WTC11 (cell line): ENCODE measurements around the gene SMYD4. TPM values are rescaled to one million over a fixed set of nuclear protein-coding genes. Genes with fewer than 3 reads are reported as not detected.

Experiments used
- ATAC-seq: fragments of 200-7000 bp; cut with Tn5 transposase; 2 replicates; pipeline ENCODE4 v1.10.0; 2021; ENCODE audit warnings: mild to moderate bottlenecking, moderate library complexity
- CTCF ChIA-PET: fragments of 300-600 bp; sonication (Branson Sonifier 250); formaldehyde crosslinking; loops from one replicate; lab custom pipeline; 2021; ENCODE audit warnings: antibody characterized with exemption; lab: Charles Lee
- POLR2A ChIA-PET: fragments of 350-600 bp; sonication (Branson Sonifier 250); formaldehyde crosslinking; loops from one replicate; lab custom pipeline; 2021; ENCODE audit warnings: antibody characterized with exemption; lab: Charles Lee
- DNase-seq: peaks from one replicate; pipeline ENCODE4 v3.0.0; 2021; ENCODE audit warnings: low spot score
- H3K27ac Mint-ChIP-seq: 2 replicates; pipeline ENCODE4 v1.8.0; 2021; ENCODE audit warnings: mixed read lengths
- H3K27me3 Mint-ChIP-seq: 2 replicates; pipeline ENCODE4 v1.8.0; 2021; ENCODE audit warnings: low read depth, mild to moderate bottlenecking, moderate library complexity, mixed read lengths
- H3K36me3 Mint-ChIP-seq: 2 replicates; pipeline ENCODE4 v1.8.0; 2021; ENCODE audit warnings: mixed read lengths
- H3K4me1 Mint-ChIP-seq: 2 replicates; pipeline ENCODE4 v1.8.0; 2022; ENCODE audit warnings: mixed read lengths
- H3K4me3 Mint-ChIP-seq: 2 replicates; pipeline ENCODE4 v1.8.0; 2021; ENCODE audit warnings: mild to moderate bottlenecking, moderate library complexity, mixed read lengths
- H3K9me3 Mint-ChIP-seq: 2 replicates; pipeline ENCODE4 v1.8.0; 2021; ENCODE audit warnings: mixed read lengths
- CBFB ChIP-seq: sonication (generic); formaldehyde crosslinking; IDR thresholded peaks from 2 replicates; pipeline ENCODE4 v1.8.1; 2022; ENCODE audit warnings: mild to moderate bottlenecking, low read depth, missing genetic modification reagents
- CTCF ChIP-seq: fragments of 200-600 bp; IDR thresholded peaks from 2 replicates; pipeline ENCODE4 v1.8.0; 2022; ENCODE audit warnings: antibody characterized with exemption
- E2F5 ChIP-seq: sonication (generic); formaldehyde crosslinking; IDR thresholded peaks from 2 replicates; pipeline ENCODE4 v1.8.1; 2022; ENCODE audit warnings: mild to moderate bottlenecking, moderate library complexity, missing genetic modification reagents
- GABPB1 ChIP-seq: sonication (generic); formaldehyde crosslinking; IDR thresholded peaks from 2 replicates; pipeline ENCODE4 v1.8.1; 2023; ENCODE audit warnings: mild to moderate bottlenecking, missing genetic modification reagents
- HMGA2 ChIP-seq: fragments of 250-450 bp; sonication (Bioruptor Pico); IDR thresholded peaks from 2 replicates; pipeline ENCODE4 v1.4.0; 2021; ENCODE audit warnings: mild to moderate bottlenecking, moderate library complexity
- HMGXB4 ChIP-seq: sonication (generic); formaldehyde crosslinking; IDR thresholded peaks from 2 replicates; pipeline ENCODE4 v1.8.1; 2023; ENCODE audit warnings: mild to moderate bottlenecking, moderate library complexity, missing genetic modification reagents
- IRF2 ChIP-seq: sonication (generic); formaldehyde crosslinking; IDR thresholded peaks from 2 replicates; pipeline ENCODE4 v1.8.0; 2022; ENCODE audit warnings: low read depth, missing genetic modification reagents, borderline replicate concordance
- MAX ChIP-seq: sonication (generic); formaldehyde crosslinking; IDR thresholded peaks from 2 replicates; pipeline ENCODE4 v1.8.0; 2022; ENCODE audit warnings: mild to moderate bottlenecking, missing genetic modification reagents
- MYBL2 ChIP-seq: sonication (generic); formaldehyde crosslinking; IDR thresholded peaks from 2 replicates; pipeline ENCODE4 v1.8.1; 2023; ENCODE audit warnings: mild to moderate bottlenecking, moderate library complexity, missing genetic modification reagents
- PREB ChIP-seq: sonication (generic); formaldehyde crosslinking; IDR thresholded peaks from 2 replicates; pipeline ENCODE4 v1.8.1; 2022; ENCODE audit warnings: mild to moderate bottlenecking, missing genetic modification reagents, moderate library complexity, borderline replicate concordance
- RELA ChIP-seq: sonication (generic); formaldehyde crosslinking; IDR thresholded peaks from 2 replicates; pipeline ENCODE4 v1.8.1; 2022; ENCODE audit warnings: missing genetic modification reagents, mild to moderate bottlenecking, borderline replicate concordance
- SMAD3 ChIP-seq: sonication (generic); formaldehyde crosslinking; IDR thresholded peaks from 2 replicates; pipeline ENCODE4 v1.8.0; 2022; ENCODE audit warnings: missing genetic modification reagents, mild to moderate bottlenecking, borderline replicate concordance
- ZNF416 ChIP-seq: fragments of 250-450 bp; sonication (Bioruptor Pico); IDR thresholded peaks from 2 replicates; pipeline ENCODE4 v1.9.0; 2021; ENCODE audit warnings: mild to moderate bottlenecking, inconsistent platforms
- ZNF671 ChIP-seq: fragments of 250-450 bp; sonication (Bioruptor Pico); IDR thresholded peaks from 2 replicates; pipeline ENCODE4 v1.8.0; 2021; ENCODE audit warnings: mild to moderate bottlenecking
- total RNA-seq: library from RNA; stranded (reverse); gene quantifications from 3 replicates; pipeline ENCODE4 v1.2.3, GENCODE V29; 2021

Gene SMYD4
- total RNA-seq, 1 experiment from 2014 or later, result 24.1 TPM

- DNase-seq (no peak), ATAC-seq (peak; percentile 47)
- Mint-ChIP-seq H3K27ac (peak overlapping the region; percentile 66; the same call in 1 of the 2 replicates), H3K4me3 (peak overlapping the region; percentile 10; the same call in 1 of the 2 replicates), H3K27me3 (no peaks in the 10 kb centered on the region), H3K4me1 (peaks cover 21% of the 10 kb centered on the region), H3K9me3 (no peaks in the 10 kb centered on the region), H3K36me3 (no peaks in the 10 kb centered on the region; the same call in 1 of the 2 replicates)
- ChIA-PET POLR2A (interaction anchor here (0.6 to 2.2 kb wide), 7 partner anchors 7 to 870 kb away, joined by 3 to 10 read pairs (median 4); no protein-coding TSS in a partner anchor), CTCF (interaction anchor here (0.5 to 2.1 kb wide), 7 partner anchors 7 to 420 kb away, joined by 5 to 14 read pairs (median 8); no protein-coding TSS in a partner anchor)
- TF ChIP-seq ZNF416, result no peak
- TF ChIP-seq GABPB1 (CRISPR knock-in tag), result peak; percentile 58; the same call in 1 of the 2 replicates
- no peak for TF ChIP-seq MYBL2
- TF ChIP-seq CTCF, result no peak
- no peak for TF ChIP-seq PREB
- no peak for TF ChIP-seq IRF2 (CRISPR knock-in tag)
Observed at GRCh38 chr17:1762901-1763898, 66.5 kb downstream of the SMYD4 start.

GRCh38 chr17:1762233-1762900, 67.3 kb downstream of the SMYD4 start:
- peak; percentile 55 for ATAC-seq

More at GRCh38 chr17:1762233-1762900, 67.3 kb downstream of the SMYD4 start:
- H3K9me3 Mint-ChIP-seq, result no peaks in the 10 kb centered on the region
- no peak overlapping the region for H3K27ac Mint-ChIP-seq
- no peaks in the 10 kb centered on the region; the same call in 1 of the 2 replicates for H3K36me3 Mint-ChIP-seq
- ChIA-PET POLR2A (interaction anchor here (0.6 to 2.2 kb wide), 6 partner anchors 8 to 49 kb away, joined by 3 to 10 read pairs (median 6); no protein-coding TSS in a partner anchor), CTCF (interaction anchor here (0.8 to 2.1 kb wide), 12 partner anchors 8 to 119 kb away, joined by 3 to 14 read pairs (median 6); partner anchors contain the start of genes RPA1 and SMYD4)
- H3K27me3 Mint-ChIP-seq, result no peaks in the 10 kb centered on the region
- peak overlapping the region; percentile 60 for H3K4me3 Mint-ChIP-seq
- no peak for DNase-seq
- H3K4me1 Mint-ChIP-seq, result peaks cover 21% of the 10 kb centered on the region
- TF ChIP-seq E2F5 (CRISPR knock-in tag), result no peak
- no peak for TF ChIP-seq HMGXB4 (CRISPR knock-in tag)
- TF ChIP-seq RELA (CRISPR knock-in tag), result no peak
- TF ChIP-seq MAX (CRISPR knock-in tag), result peak; percentile 64
- no peak for TF ChIP-seq HMGA2
- TF ChIP-seq ZNF671 (CRISPR knock-in tag), result no peak
- no peak for TF ChIP-seq SMAD3 (CRISPR knock-in tag)
- TF ChIP-seq CBFB (CRISPR knock-in tag), result no peak
- TF ChIP-seq, all 79 proteins: peak for 1
